Endothelial cell of umbilical vein (primary cell): ENCODE data around the gene LOXL4.

Experiments used
- CTCF ChIP-seq, 2 donors: IDR thresholded peaks; 1 replicate in 1 of 2; 2 replicates in 1 of 2; pipeline ENCODE4 v1.5.1; 2011; ENCODE audit warnings: low read length in 2 of 2, mild to moderate bottlenecking in 2 of 2, moderate library complexity in 2 of 2, control low read depth in 1 of 2, inconsistent platforms in 1 of 2, low read depth in 1 of 2; ENCODE audit not compliant: insufficient read depth in 1 of 2; ENCODE audit errors: extremely low read depth in 1 of 2
- POLR2AphosphoS5 ChIP-seq: IDR thresholded peaks from 2 replicates; pipeline ENCODE4 v1.6.1; 2012; ENCODE audit warnings: low read depth, mild to moderate bottlenecking, control low read depth, low read length, moderate library complexity; ENCODE audit not compliant: insufficient read depth

GRCh38 chr10:98251399-98251798, 16.6 kb downstream of the LOXL4 start:
- TF ChIP-seq POLR2AphosphoS5: no peak
- TF ChIP-seq CTCF (IDR thresholded peaks at IDR 0.05; ENCODE audit: extremely low read depth in 1 of 2, insufficient read depth in 1 of 2, low read depth in 1 of 2, low read length in 2 of 2): no peak
